H1 (cell line): ENCODE results near the gene LPAR2. TPM values are rescaled to one million over a fixed set of nuclear protein-coding genes. Genes with fewer than 3 reads are reported as not detected.

Source experiments
- CTCF ChIA-PET: fragments of 300-600 bp; sonication (Branson Sonifier 250); formaldehyde crosslinking; loops from one replicate; lab custom pipeline; 2021; ENCODE audit not compliant: partially characterized antibody; lab: Charles Lee
- POLR2A ChIA-PET: fragments of 300-600 bp; sonication (Branson Sonifier 250); formaldehyde crosslinking; loops from one replicate; lab custom pipeline; 2021; ENCODE audit warnings: inconsistent platforms; ENCODE audit not compliant: partially characterized antibody; lab: Charles Lee
- DNase-seq, 2 experiments: peaks; one replicate each; pipeline versions ENCODE4 v3.0.0 to v3.0.0-alpha.2; 2010 to 2022; ENCODE audit warnings: low spot score in 2 of 2, low read depth in 1 of 2, mixed read lengths in 1 of 2
- FAIRE-seq: peaks from 2 replicates; lab custom pipeline; 2011; peaks lifted over from hg19 to GRCh38; lab: Jason Lieb, UNC
- H2AFZ ChIP-seq: 2 replicates; pipeline ENCODE4 v1.8.1; 2012; ENCODE audit warnings: low read length, inconsistent platforms
- H2AK5ac ChIP-seq: 2 replicates; pipeline ENCODE4 v1.6.1; 2013; ENCODE audit warnings: low read depth, low read length
- H2BK120ac ChIP-seq: replicated peaks from 2 replicates; pipeline ENCODE3; 2013; ENCODE audit warnings: low read depth, low read length, inconsistent platforms
- H2BK12ac ChIP-seq: 2 replicates; pipeline ENCODE4 v1.6.1; 2013; ENCODE audit warnings: low read depth, low read length
- H2BK15ac ChIP-seq: 2 replicates; pipeline ENCODE4 v1.6.1; 2013; ENCODE audit warnings: low read length
- H2BK20ac ChIP-seq: 2 replicates; pipeline ENCODE4 v1.6.1; 2013; ENCODE audit warnings: low read length
- H2BK5ac ChIP-seq: 2 replicates; pipeline ENCODE4 v1.6.1; 2013; ENCODE audit warnings: low read depth, low read length
- H3K14ac ChIP-seq: 2 replicates; pipeline ENCODE4 v1.6.1; 2013; ENCODE audit warnings: inconsistent platforms; ENCODE audit not compliant: insufficient read length
- H3K18ac ChIP-seq: 2 replicates; pipeline ENCODE4 v1.6.1; 2013; ENCODE audit warnings: low read length; ENCODE audit errors: extremely low read depth
- H3K23ac ChIP-seq: 2 replicates; pipeline ENCODE4 v1.6.1; 2013; ENCODE audit warnings: inconsistent platforms; ENCODE audit not compliant: insufficient read length
- H3K23me2 ChIP-seq: 2 replicates; pipeline ENCODE4 v1.6.1; 2013; ENCODE audit warnings: low read depth, low read length
- H3K27ac ChIP-seq: 2 replicates; pipeline ENCODE4 v1.6.1; 2011; ENCODE audit warnings: low read depth, low read length, inconsistent platforms
- H3K27me3 ChIP-seq, 4 experiments: replicated peaks in 1 of 4; 1 replicate in 1 of 4; 2 replicates in 3 of 4; pipeline versions ENCODE4 v1.6.1 to v1.8.1; 2011 to 2013; ENCODE audit warnings: low read length in 3 of 4, mild to moderate bottlenecking in 3 of 4, inconsistent platforms in 2 of 4, mixed read lengths in 2 of 4, moderate library complexity in 1 of 4; ENCODE audit not compliant: control insufficient read depth in 3 of 4, insufficient read depth in 3 of 4; ENCODE audit errors: extremely low read depth in 1 of 4
- H3K36me3 ChIP-seq, 4 experiments: 2 replicates each; pipeline versions ENCODE4 v1.6.1 to v1.8.1; 2011 to 2013; ENCODE audit warnings: mild to moderate bottlenecking in 4 of 4, low read length in 3 of 4, moderate library complexity in 2 of 4, control low read depth in 1 of 4, inconsistent platforms in 1 of 4; ENCODE audit not compliant: insufficient read depth in 4 of 4, control insufficient read depth in 2 of 4
- H3K4ac ChIP-seq: replicated peaks from 2 replicates; pipeline ENCODE3; 2013; ENCODE audit warnings: low read length, low read depth, mixed read lengths, inconsistent platforms; ENCODE audit not compliant: insufficient read length
- H3K4me1 ChIP-seq, 4 experiments: replicated peaks in 1 of 4; 1 replicate in 1 of 4; 2 replicates in 3 of 4; pipeline versions ENCODE4 v1.6.1 to v1.8.1; 2011 to 2013; ENCODE audit warnings: low read length in 3 of 4, inconsistent platforms in 2 of 4, mixed read lengths in 1 of 4; ENCODE audit not compliant: insufficient read depth in 4 of 4, control insufficient read depth in 3 of 4
- H3K4me2 ChIP-seq, 2 experiments: 2 replicates each; pipeline versions ENCODE4 v1.6.1 to v1.8.1; 2011 to 2013; ENCODE audit warnings: low read depth in 2 of 2, low read length in 2 of 2, control low read depth in 1 of 2, inconsistent platforms in 1 of 2, mild to moderate bottlenecking in 1 of 2; ENCODE audit not compliant: insufficient read depth in 1 of 2
- H3K4me3 ChIP-seq, 4 experiments: fragments of 200-600, 300-600 bp in 1 of 4; sonication (generic), shearing (Covaris generic), sonication (Bioruptor Twin) in 1 of 4; 2 replicates each; pipeline versions ENCODE4 v1.5.1 to v1.8.1; 2011 to 2016; ENCODE audit warnings: low read length in 4 of 4, low read depth in 3 of 4, control low read depth in 2 of 4, inconsistent platforms in 2 of 4, mild to moderate bottlenecking in 2 of 4, mixed read lengths in 1 of 4, moderate library complexity in 1 of 4; ENCODE audit not compliant: insufficient read depth in 2 of 4; ENCODE audit errors: extremely low read depth in 1 of 4
- H3K56ac ChIP-seq: replicated peaks from 2 replicates; pipeline ENCODE3; 2013; ENCODE audit warnings: low read depth, mild to moderate bottlenecking, mixed read lengths, low read length, inconsistent platforms; ENCODE audit not compliant: insufficient read length
- H3K79me1 ChIP-seq: 2 replicates; pipeline ENCODE4 v1.6.1; 2013; ENCODE audit warnings: low read depth, low read length, control low read depth
- H3K79me2 ChIP-seq, 2 experiments: 2 replicates each; pipeline versions ENCODE4 v1.6.1 to v1.8.1; 2012 to 2013; ENCODE audit warnings: low read length in 2 of 2, mild to moderate bottlenecking in 2 of 2, inconsistent platforms in 1 of 2; ENCODE audit not compliant: insufficient read depth in 2 of 2, control insufficient read depth in 1 of 2
- H3K9ac ChIP-seq, 4 experiments: replicated peaks in 1 of 4; 1 replicate in 1 of 4; 2 replicates in 3 of 4; pipeline versions ENCODE4 v1.6.1 to v1.8.1; 2011 to 2013; ENCODE audit warnings: low read depth in 3 of 4, low read length in 3 of 4, control low read depth in 2 of 4, mild to moderate bottlenecking in 2 of 4, moderate library complexity in 2 of 4, inconsistent platforms in 1 of 4; ENCODE audit errors: extremely low read depth in 1 of 4
- H3K9me3 ChIP-seq, 2 experiments: 2 replicates each; pipeline versions ENCODE4 v1.6.1 to v1.8.1; 2012 to 2013; ENCODE audit warnings: mild to moderate bottlenecking in 2 of 2, moderate library complexity in 2 of 2, control low read depth in 1 of 2, inconsistent platforms in 1 of 2, low read depth in 1 of 2, low read length in 1 of 2, mixed read lengths in 1 of 2; ENCODE audit not compliant: insufficient read depth in 2 of 2
- H4K20me1 ChIP-seq, 2 experiments: replicated peaks in 1 of 2; 2 replicates each; pipeline versions ENCODE3 to v1.8.1; 2011 to 2013; ENCODE audit warnings: inconsistent platforms in 2 of 2, low read length in 2 of 2, mild to moderate bottlenecking in 1 of 2; ENCODE audit not compliant: insufficient read depth in 2 of 2, control insufficient read depth in 1 of 2
- H4K5ac ChIP-seq: 2 replicates; pipeline ENCODE4 v1.6.1; 2013; ENCODE audit warnings: low read length, low read depth, mixed read lengths, inconsistent platforms; ENCODE audit not compliant: insufficient read length
- H4K8ac ChIP-seq: 2 replicates; pipeline ENCODE4 v1.8.0; 2013; ENCODE audit warnings: mild to moderate bottlenecking, moderate library complexity, low read length, inconsistent platforms; ENCODE audit not compliant: insufficient read depth; ENCODE audit errors: extremely low read depth
- H4K91ac ChIP-seq: replicated peaks from 2 replicates; pipeline ENCODE3; 2013; ENCODE audit warnings: low read length, mixed read lengths, inconsistent platforms; ENCODE audit not compliant: insufficient read length
- ASH2L ChIP-seq: fragments of 200-600, 300-600 bp; sonication (generic); IDR thresholded peaks from one replicate; pipeline ENCODE4 v1.7.1; 2017; ENCODE audit warnings: low read length
- CBX8 ChIP-seq: fragments of 300-800, 300-1000 bp; sonication (generic); IDR thresholded peaks from 2 replicates; pipeline ENCODE4 v1.7.1; 2016; ENCODE audit warnings: low read depth, low read length, borderline replicate concordance
- EZH2 ChIP-seq: fragments of 200-600 bp; sonication (generic); IDR thresholded peaks from 2 replicates; pipeline ENCODE4 v1.7.1; 2012; ENCODE audit warnings: low read depth, mild to moderate bottlenecking, moderate library complexity, low read length, inconsistent platforms; ENCODE audit not compliant: severe bottlenecking
- FOSL1 ChIP-seq: IDR thresholded peaks from 2 replicates; pipeline ENCODE4 v1.6.1; 2011; ENCODE audit warnings: mild to moderate bottlenecking, low read depth, low read length, moderate library complexity; ENCODE audit not compliant: insufficient read depth
- HDAC6 ChIP-seq: IDR thresholded peaks from one replicate; pipeline ENCODE4 v1.7.1; 2012; ENCODE audit warnings: low read depth, mild to moderate bottlenecking, inconsistent platforms, low read length, moderate library complexity
- JUN ChIP-seq: IDR thresholded peaks from 2 replicates; pipeline ENCODE4 v1.6.1; 2011; ENCODE audit warnings: low read depth, mild to moderate bottlenecking, improper control_type of control experiment, low read length
- MAFK ChIP-seq: IDR thresholded peaks from 2 replicates; pipeline ENCODE4 v1.6.1; 2012; ENCODE audit warnings: low read depth, mild to moderate bottlenecking, improper control_type of control experiment, low read length
- NANOG ChIP-seq: IDR thresholded peaks from 2 replicates; pipeline ENCODE4 v1.6.1; 2011; ENCODE audit warnings: low read length, low read depth, mild to moderate bottlenecking, inconsistent platforms; ENCODE audit not compliant: insufficient read depth, poor library complexity, severe bottlenecking
- SAP30 ChIP-seq: fragments of 300-600 bp; sonication (generic); IDR thresholded peaks from 2 replicates; pipeline ENCODE4 v1.7.1; 2012; ENCODE audit warnings: low read length, moderate library complexity, mild to moderate bottlenecking, inconsistent platforms; ENCODE audit not compliant: insufficient read depth, insufficient replicate concordance
- SP1 ChIP-seq: IDR thresholded peaks from 2 replicates; pipeline ENCODE4 v1.6.1; 2011; ENCODE audit warnings: low read depth, low read length
- TCF12 ChIP-seq: IDR thresholded peaks from 2 replicates; pipeline ENCODE4 v1.6.1; 2011; ENCODE audit warnings: low read depth, mild to moderate bottlenecking, low read length
- YY1 ChIP-seq: IDR thresholded peaks from 2 replicates; pipeline ENCODE4 v1.6.1; 2011; ENCODE audit warnings: low read depth, mild to moderate bottlenecking, low read length
- WGBS, 2 experiments: shearing (Covaris generic) in 1 of 2; methylation state at CpG; one replicate each; pipeline versions ENCODE4 v1.1.6 to v1.1.7; 2013 to 2015; ENCODE audit warnings: low lambda C conversion rate in 2 of 2, mixed read lengths in 2 of 2, inconsistent platforms in 1 of 2, low coverage in 1 of 2, missing lambda C conversion rate in 1 of 2; ENCODE audit not compliant: insufficient replicate concordance in 2 of 2, insufficient coverage in 1 of 2, insufficient read length in 1 of 2; ENCODE audit errors: extremely low coverage in 1 of 2, missing lambda C conversion rate in 1 of 2; 5-methylcytosine and 5-hydroxymethylcytosine counted together
- polyA plus RNA-seq, 7 experiments: library from polyadenylated mRNA; depleted of rRNA in 3 of 7; stranded (reverse) in 5 of 7; unstranded in 2 of 7; fragments of >200 nt in 5 of 7; fragments of 200-250 nt in 2 of 7; gene quantifications; 1 replicate in 5 of 7; 2 replicates in 1 of 7; 4 replicates in 1 of 7; pipeline versions ENCODE4 v1.2.1 to v1.2.3, GENCODE V29; 2011 to 2013; ENCODE audit warnings: missing spikeins in 2 of 7, mixed read lengths in 2 of 7
- total RNA-seq: library from RNA; stranded (reverse); fragmentation: NEBNext Ultra II Directional; extraction: Animal tissue kit (Norgen Biotek cat#: 25700); gene quantifications from 2 replicates; pipeline ENCODE4 v1.2.1, GENCODE V29; 2021
- TF ChIP-seq, protein P1 (sequence below): IDR thresholded peaks from 2 replicates; pipeline ENCODE4 v1.6.1; 2011; ENCODE audit warnings: low read length, improper control_type of control experiment

Gene LPAR2
- total and polyA plus RNA-seq, 2 of the 8 experiments (the other 6 are each of a cell fraction or from before 2014, with no cell fraction given): 47.6 to 70.2 TPM

DNA sequence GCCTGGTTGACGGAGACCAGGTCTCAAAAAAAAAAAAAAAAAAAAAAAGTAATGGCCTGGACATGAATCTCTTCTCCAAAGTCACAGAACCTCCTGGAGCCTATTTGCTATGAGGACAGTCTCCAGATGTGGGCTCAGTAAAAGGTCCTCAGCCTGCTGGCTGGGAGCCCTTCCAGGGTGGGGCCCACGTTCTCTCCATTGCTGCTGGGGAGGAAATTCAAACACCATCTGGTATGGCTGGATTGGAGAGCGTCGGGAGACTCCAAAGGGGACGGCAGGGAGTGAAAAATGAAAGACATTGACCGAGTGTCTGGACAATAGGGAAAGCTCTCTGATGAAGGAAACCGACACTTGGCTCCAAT, 8.2 kb downstream of the LPAR2 start:
- Histone ChIP-seq H3K36me3 (peaks cover 3 to 10% (median 7%) of the 10 kb centered on the region in 4 experiments; a peak in 5 of 8 replicates), H4K5ac (no peak overlapping the region), H3K4me3 (no peak overlapping the region), H3K4me1 (0 out of 7 replicates have a peak, but pooled peaks cover 0 to 3% (median under 1%) of the 10 kb centered on the region in 4 experiments), H3K56ac (no peak overlapping the region), H2BK120ac (no peak overlapping the region), H3K4me2 (no peak overlapping the region), H3K79me2 (no peaks in the 10 kb centered on the region), H3K23ac (no peak overlapping the region), H3K9ac (no peak overlapping the region), H2BK12ac (no peak overlapping the region), H2BK15ac (no peak overlapping the region), H3K79me1 (no peaks in the 10 kb centered on the region), H3K23me2 (peaks cover 7% of the 10 kb centered on the region; the same call in 1 of the 2 replicates), H3K27ac (no peak overlapping the region), H3K14ac (no peak overlapping the region), H4K91ac (no peak overlapping the region), H3K18ac (no peak overlapping the region), H3K4ac (no peak overlapping the region), H2BK20ac (no peak overlapping the region), H4K20me1 (peaks cover 3 to 12% of the 10 kb centered on the region in 2 experiments), H2AK5ac (no peak overlapping the region), H4K8ac (no peak overlapping the region), H3K27me3 (peaks cover 0 to 5% (median 3%) of the 10 kb centered on the region in 4 experiments; a peak in 6 of 7 replicates), H2AFZ (no peak overlapping the region), H3K9me3 (no peaks in the 10 kb centered on the region), H2BK5ac (no peak overlapping the region)
- no peak for DNase-seq
- CTCF ChIA-PET: interaction anchor here (0.6 to 1.4 kb wide), 3 partner anchors 17 to 101 kb away, joined by 3 to 6 read pairs (median 3); no protein-coding TSS in a partner anchor
- FAIRE-seq: no peak
- TF ChIP-seq YY1 (no peak), MAFK (no peak), CBX8 (no peak), SAP30 (no peak), TCF12 (no peak), EZH2 (no peak), NANOG (no peak), HDAC6 (no peak), ASH2L (no peak), SP1 (no peak), FOSL1 (no peak), JUN (no peak)
- TF ChIP-seq, protein P1, sequence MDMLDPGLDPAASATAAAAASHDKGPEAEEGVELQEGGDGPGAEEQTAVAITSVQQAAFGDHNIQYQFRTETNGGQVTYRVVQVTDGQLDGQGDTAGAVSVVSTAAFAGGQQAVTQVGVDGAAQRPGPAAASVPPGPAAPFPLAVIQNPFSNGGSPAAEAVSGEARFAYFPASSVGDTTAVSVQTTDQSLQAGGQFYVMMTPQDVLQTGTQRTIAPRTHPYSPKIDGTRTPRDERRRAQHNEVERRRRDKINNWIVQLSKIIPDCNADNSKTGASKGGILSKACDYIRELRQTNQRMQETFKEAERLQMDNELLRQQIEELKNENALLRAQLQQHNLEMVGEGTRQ: no peak
- WGBS, 2 experiments: 87% methylated on average over 7 of the region's 7 CpGs; no CpG with 5 or more reads in 1 of the 2 experiments
- POLR2A ChIA-PET: interaction anchor here (0.6 to 4.9 kb wide), 4 partner anchors 8 to 421 kb away, joined by 3 to 46 read pairs (median 4); partner anchors contain the start of genes ATP13A1 and LPAR2
